ENCODE measurements around the gene SUN2.

DNA sequence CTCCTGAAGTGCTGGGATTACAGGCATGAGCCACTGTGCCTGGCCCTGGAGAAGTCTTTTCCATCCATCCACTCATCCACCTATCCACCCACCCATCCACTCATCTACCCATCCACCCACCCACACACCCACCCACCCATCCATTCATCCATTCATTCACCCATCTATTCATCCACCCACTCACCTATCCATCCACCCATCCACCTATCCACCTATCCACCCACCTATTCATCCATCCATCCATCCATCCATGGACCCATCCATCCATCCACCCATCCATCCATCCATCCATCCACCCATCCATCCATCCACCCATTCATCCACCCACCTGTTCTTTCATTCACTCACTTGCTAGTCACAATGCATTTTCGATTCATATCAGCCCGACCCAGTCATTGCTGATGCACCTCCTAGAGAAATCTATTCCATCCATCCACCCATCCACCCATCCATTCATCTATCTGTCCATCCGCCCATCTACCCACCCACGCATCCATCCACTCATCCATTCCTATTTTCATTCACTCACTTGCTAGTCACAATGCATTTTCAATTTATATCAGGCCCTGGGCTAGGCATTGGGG is 17.7 kb upstream of the SUN2 start:
- TF ChIP-seq, protein P1, sequence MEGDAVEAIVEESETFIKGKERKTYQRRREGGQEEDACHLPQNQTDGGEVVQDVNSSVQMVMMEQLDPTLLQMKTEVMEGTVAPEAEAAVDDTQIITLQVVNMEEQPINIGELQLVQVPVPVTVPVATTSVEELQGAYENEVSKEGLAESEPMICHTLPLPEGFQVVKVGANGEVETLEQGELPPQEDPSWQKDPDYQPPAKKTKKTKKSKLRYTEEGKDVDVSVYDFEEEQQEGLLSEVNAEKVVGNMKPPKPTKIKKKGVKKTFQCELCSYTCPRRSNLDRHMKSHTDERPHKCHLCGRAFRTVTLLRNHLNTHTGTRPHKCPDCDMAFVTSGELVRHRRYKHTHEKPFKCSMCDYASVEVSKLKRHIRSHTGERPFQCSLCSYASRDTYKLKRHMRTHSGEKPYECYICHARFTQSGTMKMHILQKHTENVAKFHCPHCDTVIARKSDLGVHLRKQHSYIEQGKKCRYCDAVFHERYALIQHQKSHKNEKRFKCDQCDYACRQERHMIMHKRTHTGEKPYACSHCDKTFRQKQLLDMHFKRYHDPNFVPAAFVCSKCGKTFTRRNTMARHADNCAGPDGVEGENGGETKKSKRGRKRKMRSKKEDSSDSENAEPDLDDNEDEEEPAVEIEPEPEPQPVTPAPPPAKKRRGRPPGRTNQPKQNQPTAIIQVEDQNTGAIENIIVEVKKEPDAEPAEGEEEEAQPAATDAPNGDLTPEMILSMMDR (IDR thresholded peaks at IDR 0.05), result no peak
- TF ChIP-seq POLR2A (IDR thresholded peaks at IDR 0.05), result no peak
